Fibroblast of skin of abdomen (primary cell): ENCODE results near the gene JKAMP. TPM values are rescaled to one million over a fixed set of nuclear protein-coding genes. Genes with fewer than 3 reads are reported as not detected.
"Not testable (repeated sequence)": the region's sequence is repeated elsewhere in the genome, so short reads cannot be mapped to it uniquely, and the experiment has no call there.

Source experiments
- DNase-seq: peaks from one replicate; pipeline ENCODE4 v3.0.0-alpha.2; 2013
- polyA plus RNA-seq, 2 experiments: library from polyadenylated mRNA; unstranded; fragments of 120-200 nt; gene quantifications; one replicate each; pipeline ENCODE4 v1.2.1, GENCODE V29; 2013; ENCODE audit not compliant: insufficient read length in 2 of 2

Gene JKAMP
- polyA plus RNA-seq (2013, experiment 1 of 2; ENCODE audit: insufficient read length) = 45.6 TPM
- 44.4 TPM for polyA plus RNA-seq (2013, experiment 2 of 2; ENCODE audit: insufficient read length)

- peak; percentile 97 for DNase-seq
These were observed at the start of gene JKAMP, which contains the start of gene L3HYPDH for GRCh38 chr14:59483819-59484638. Gene JKAMP, plus strand, starts transcription at chr14:59484517. Its CDS starts 73 bp downstream, at chr14:59484590. Gene L3HYPDH, minus strand, starts transcription at chr14:59484408. Its CDS starts 92 bp downstream, at chr14:59484316.

GRCh38 chr14:59435101-59435500 lies 49.2 kb upstream of the JKAMP start:
- no peak for DNase-seq

GRCh38 chr14:59435987-59436386 lies 48.3 kb upstream of the JKAMP start:
- no peak for DNase-seq

- peak; percentile 84 for DNase-seq
These were observed 46.1 kb upstream of the JKAMP start for GRCh38 chr14:59438195-59438647.

- peak; percentile 68 for DNase-seq
These were observed 44.9 kb upstream of the JKAMP start for GRCh38 chr14:59439256-59439965.

- DNase-seq = not testable (repeated sequence)
These were observed 35.6 kb upstream of the JKAMP start for GRCh38 chr14:59448673-59449072.

GRCh38 chr14:59450716-59451115 lies 33.6 kb upstream of the JKAMP start:
- no peak for DNase-seq

- DNase-seq = no peak
These were observed 32.5 kb upstream of the JKAMP start for GRCh38 chr14:59451849-59452248.

- peak; percentile 94 for DNase-seq
These were observed 30.2 kb upstream of the JKAMP start for GRCh38 chr14:59454139-59454538.

- peak; percentile 78 for DNase-seq
These were observed 28.9 kb upstream of the JKAMP start for GRCh38 chr14:59455411-59455810.

- DNase-seq = no peak
These were observed 25.8 kb upstream of the JKAMP start for GRCh38 chr14:59458486-59458885.

GRCh38 chr14:59460378-59460777 lies 23.9 kb upstream of the JKAMP start:
- no peak for DNase-seq

- no peak for DNase-seq
These were observed 22.4 kb upstream of the JKAMP start for GRCh38 chr14:59461891-59462290.

- no peak for DNase-seq
These were observed 20.4 kb upstream of the JKAMP start for GRCh38 chr14:59463787-59464485.

- peak; percentile 48 for DNase-seq
These were observed 19.6 kb upstream of the JKAMP start for GRCh38 chr14:59464486-59465315.

- no peak for DNase-seq
These were observed 18.8 kb upstream of the JKAMP start, which contains the start of gene GPR135 for GRCh38 chr14:59465316-59466135. Gene GPR135, minus strand, starts transcription at chr14:59465380. Its CDS starts 154 bp downstream, at chr14:59465226.

GRCh38 chr14:59474172-59474571 lies 10.1 kb upstream of the JKAMP start:
- DNase-seq = peak; percentile 88

- DNase-seq = no peak
These were observed 8.6 kb upstream of the JKAMP start for GRCh38 chr14:59475709-59476108.

- no peak for DNase-seq
These were observed 5.8 kb upstream of the JKAMP start for GRCh38 chr14:59478540-59478939.

- DNase-seq = no peak
These were observed 4.2 kb upstream of the JKAMP start for GRCh38 chr14:59480166-59480565.

GRCh38 chr14:59481407-59481806 lies 2.9 kb upstream of the JKAMP start:
- DNase-seq = no peak
